Measurements from ENCODE around the gene DYNC1H1.

DYNC1H1 gene

GRCh38 chr14:101988377-101988776 is 24.0 kb downstream of the DYNC1H1 start:
- DNase-seq (ENCODE audit: low read depth) = no peak
- TF ChIP-seq, protein P1, sequence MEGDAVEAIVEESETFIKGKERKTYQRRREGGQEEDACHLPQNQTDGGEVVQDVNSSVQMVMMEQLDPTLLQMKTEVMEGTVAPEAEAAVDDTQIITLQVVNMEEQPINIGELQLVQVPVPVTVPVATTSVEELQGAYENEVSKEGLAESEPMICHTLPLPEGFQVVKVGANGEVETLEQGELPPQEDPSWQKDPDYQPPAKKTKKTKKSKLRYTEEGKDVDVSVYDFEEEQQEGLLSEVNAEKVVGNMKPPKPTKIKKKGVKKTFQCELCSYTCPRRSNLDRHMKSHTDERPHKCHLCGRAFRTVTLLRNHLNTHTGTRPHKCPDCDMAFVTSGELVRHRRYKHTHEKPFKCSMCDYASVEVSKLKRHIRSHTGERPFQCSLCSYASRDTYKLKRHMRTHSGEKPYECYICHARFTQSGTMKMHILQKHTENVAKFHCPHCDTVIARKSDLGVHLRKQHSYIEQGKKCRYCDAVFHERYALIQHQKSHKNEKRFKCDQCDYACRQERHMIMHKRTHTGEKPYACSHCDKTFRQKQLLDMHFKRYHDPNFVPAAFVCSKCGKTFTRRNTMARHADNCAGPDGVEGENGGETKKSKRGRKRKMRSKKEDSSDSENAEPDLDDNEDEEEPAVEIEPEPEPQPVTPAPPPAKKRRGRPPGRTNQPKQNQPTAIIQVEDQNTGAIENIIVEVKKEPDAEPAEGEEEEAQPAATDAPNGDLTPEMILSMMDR (IDR thresholded peaks at IDR 0.05; ENCODE audit: insufficient read depth, low read depth, low read length, missing control alignments) = no peak
- H3K4me3 ChIP-seq (ENCODE audit: low read length) = no peak overlapping the region

GRCh38 chr14:101991352-101991751 is 27.0 kb downstream of the DYNC1H1 start:
- DNase-seq (ENCODE audit: low read depth) = no peak
- H3K4me3 ChIP-seq (ENCODE audit: low read length) = no peak overlapping the region
- TF ChIP-seq, protein P1 (IDR thresholded peaks at IDR 0.05; ENCODE audit: insufficient read depth, low read depth, low read length, missing control alignments) = no peak

- no peak for DNase-seq (ENCODE audit: low read depth)
- H3K4me3 ChIP-seq (ENCODE audit: low read length) = no peak overlapping the region
- TF ChIP-seq, protein P1 (IDR thresholded peaks at IDR 0.05; ENCODE audit: insufficient read depth, low read depth, low read length, missing control alignments) = no peak
These were observed 28.3 kb downstream of the DYNC1H1 start for GRCh38 chr14:101992708-101993107.

DNA sequence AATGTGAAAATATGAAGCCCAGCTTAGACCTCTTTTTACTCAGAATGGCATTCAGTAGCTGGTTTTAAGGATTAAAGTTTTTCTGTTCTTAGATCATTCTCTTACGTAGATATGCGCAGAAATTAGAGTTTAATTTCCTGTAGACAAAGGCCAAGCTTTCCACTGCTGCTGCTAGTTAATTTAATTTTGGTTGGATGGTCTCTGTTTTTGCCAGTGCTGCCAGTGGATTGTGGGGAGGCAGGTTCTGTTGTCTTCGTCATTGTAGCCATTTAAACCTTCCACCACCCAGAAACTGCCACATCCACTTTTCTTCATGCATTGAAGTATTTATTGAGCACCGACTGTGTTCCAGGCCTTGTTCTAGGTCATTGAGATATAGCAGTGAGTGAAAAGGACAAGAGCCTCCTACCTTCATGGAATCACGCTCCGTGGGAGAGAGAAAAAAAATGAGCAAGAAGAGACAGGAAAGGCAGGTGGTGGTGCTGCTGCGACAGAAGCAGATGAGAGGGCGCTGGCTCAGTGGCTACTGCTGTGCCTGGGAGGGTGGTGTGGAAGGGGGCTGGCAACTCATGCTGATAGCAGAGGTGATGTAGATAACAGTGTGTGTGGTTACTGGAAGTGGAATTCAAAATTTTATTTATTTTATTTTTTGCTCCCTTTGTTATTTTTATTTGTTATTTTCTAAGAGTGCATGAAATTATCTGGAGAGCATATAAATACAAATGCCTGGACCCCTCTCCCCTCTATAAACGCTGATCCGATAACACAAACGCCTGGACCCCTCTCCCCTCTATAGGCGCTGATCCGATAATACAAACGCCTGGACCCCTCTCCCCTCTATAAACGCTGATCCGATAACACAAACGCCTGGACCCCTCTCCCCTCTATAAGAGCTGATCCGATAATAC is 33.3 kb downstream of the DYNC1H1 start:
- no peak for DNase-seq (ENCODE audit: low read depth)
- TF ChIP-seq, protein P1 (IDR thresholded peaks at IDR 0.05; ENCODE audit: insufficient read depth, low read depth, low read length, missing control alignments) = no peak
- no peak overlapping the region for H3K4me3 ChIP-seq (ENCODE audit: low read length)

- TF ChIP-seq, protein P1 (IDR thresholded peaks at IDR 0.05; ENCODE audit: insufficient read depth, low read depth, low read length, missing control alignments) = no peak
These were observed 36.5 kb downstream of the DYNC1H1 start for GRCh38 chr14:102000902-102001301.

GRCh38 chr14:102005336-102005735 is 41.0 kb downstream of the DYNC1H1 start:
- TF ChIP-seq, protein P1 (IDR thresholded peaks at IDR 0.05; ENCODE audit: insufficient read depth, low read depth, low read length, missing control alignments) = no peak
- no peak overlapping the region for H3K4me3 ChIP-seq (ENCODE audit: low read length)
- no peak for DNase-seq (ENCODE audit: low read depth)

More at GRCh38 chr14:102000902-102001301, 36.5 kb downstream of the DYNC1H1 start:
- H3K4me3 ChIP-seq (ENCODE audit: low read length) = no peak overlapping the region
- DNase-seq (ENCODE audit: low read depth) = no peak
